Natural killer cell (primary cell): ENCODE data around the gene ETV1. TPM values are rescaled to one million over a fixed set of nuclear protein-coding genes. Genes with fewer than 3 reads are reported as not detected.

Experiments used
- ATAC-seq, 3 donors: fragments of 150-1000 bp in 2 of 3; fragments of 200-7000 bp in 1 of 3; cut with Tn5 transposase; 1 replicate in 1 of 3; 2 replicates in 2 of 3; pipeline ENCODE4 v1.10.0; 2021; ENCODE audit warnings: mild to moderate bottlenecking in 2 of 3, moderate library complexity in 2 of 3
- DNase-seq, 2 donors: peaks; one replicate each; pipeline versions ENCODE4 v3.0.0 to v3.0.0-alpha.2; 2013 to 2021; ENCODE audit warnings: mixed read lengths in 1 of 2
- H3K27ac ChIP-seq: one replicate; pipeline ENCODE4 v1.5.1; 2013; ENCODE audit warnings: mild to moderate bottlenecking, low read length
- H3K27me3 ChIP-seq: one replicate; pipeline ENCODE4 v1.6.1; 2013; ENCODE audit warnings: low read length; ENCODE audit not compliant: control insufficient read depth, insufficient read depth
- H3K36me3 ChIP-seq: one replicate; pipeline ENCODE4 v1.6.1; 2013; ENCODE audit warnings: low read length; ENCODE audit not compliant: control insufficient read depth, insufficient read depth
- H3K4me1 ChIP-seq: one replicate; pipeline ENCODE4 v1.6.1; 2013; ENCODE audit warnings: low read length; ENCODE audit not compliant: control insufficient read depth, insufficient read depth
- H3K4me3 ChIP-seq: one replicate; pipeline ENCODE4 v1.5.1; 2013; ENCODE audit warnings: low read length
- H3K9me3 ChIP-seq: one replicate; pipeline ENCODE4 v1.6.1; 2013; ENCODE audit warnings: low read length; ENCODE audit not compliant: control insufficient read depth, insufficient read depth
- H3K27ac Mint-ChIP-seq, 2 donors: one replicate each; pipeline ENCODE4 v1.8.0; 2022; ENCODE audit warnings: mild to moderate bottlenecking in 2 of 2, mixed read lengths in 2 of 2, moderate library complexity in 1 of 2
- H3K27me3 Mint-ChIP-seq, 2 donors: one replicate each; pipeline ENCODE4 v1.8.0; 2022; ENCODE audit warnings: low read depth in 2 of 2, mixed read lengths in 2 of 2
- H3K36me3 Mint-ChIP-seq: one replicate; pipeline ENCODE4 v1.8.0; 2022; ENCODE audit warnings: mixed read lengths
- H3K4me1 Mint-ChIP-seq, 2 donors: one replicate each; pipeline ENCODE4 v1.8.0; 2022; ENCODE audit warnings: mixed read lengths in 2 of 2
- H3K4me3 Mint-ChIP-seq: one replicate; pipeline ENCODE4 v1.8.0; 2022; ENCODE audit warnings: mild to moderate bottlenecking, moderate library complexity, mixed read lengths
- H3K9me3 Mint-ChIP-seq, 2 donors: one replicate each; pipeline ENCODE4 v1.8.0; 2022; ENCODE audit warnings: mixed read lengths in 2 of 2
- WGBS: methylation state at CpG from one replicate; pipeline ENCODE4 v1.1.7; 2013; ENCODE audit warnings: missing lambda C conversion rate; ENCODE audit not compliant: insufficient coverage; 5-methylcytosine and 5-hydroxymethylcytosine counted together
- intact Hi-C: fragments of 100-400 bp; cut with micrococcal nuclease; formaldehyde crosslinking; loops from one replicate; pipeline ENCODE4 v1.14.2; 2022
- total RNA-seq, 4 donors: library from RNA; stranded (reverse); fragments of 120-200 nt in 1 of 4; gene quantifications; one replicate each; pipeline versions ENCODE4 v1.2.3 to v1.2.4, GENCODE V29; 2013 to 2022
- TF ChIP-seq, protein P1 (sequence below): fragments of 200-600 bp; IDR thresholded peaks from one replicate; pipeline ENCODE4 v1.8.0; 2022; ENCODE audit warnings: antibody characterized with exemption

Gene ETV1
- total RNA-seq, 3 donors from 2014 or later (not counting 1 experiment from before 2014, with no cell fraction given) = 0.53 TPM; not detected in 2

DNA sequence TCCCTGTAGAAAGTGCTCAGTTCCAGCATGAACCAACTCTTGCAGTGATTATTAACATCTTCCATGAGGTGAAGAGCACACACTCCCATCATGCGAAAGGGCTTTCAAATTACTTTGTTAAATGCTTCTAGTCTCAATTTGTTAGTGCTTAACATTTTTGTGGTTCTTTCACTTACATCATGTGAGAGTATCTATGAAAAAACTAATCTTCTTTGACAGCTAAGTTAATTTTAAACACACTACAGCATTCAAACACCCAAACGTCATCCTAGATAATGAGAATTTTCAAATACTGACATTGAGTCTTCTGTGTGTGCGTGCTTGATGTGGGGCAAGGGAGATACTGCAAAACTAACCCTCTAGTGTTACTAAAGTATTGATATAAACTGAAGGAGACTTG, 84.8 kb downstream of the ETV1 start:
- H3K27me3 Mint-ChIP-seq = no peaks in the 10 kb centered on the region
- Histone ChIP-seq H3K27me3 (no peaks in the 10 kb centered on the region), H3K4me1 (peaks cover 5% of the 10 kb centered on the region), H3K9me3 (no peaks in the 10 kb centered on the region), H3K27ac (no peak overlapping the region), H3K36me3 (no peaks in the 10 kb centered on the region), H3K4me3 (no peak overlapping the region)
- no peak overlapping the region for H3K27ac Mint-ChIP-seq
- H3K4me1 Mint-ChIP-seq = peaks cover 28 to 33% of the 10 kb centered on the region in 2 donors
- H3K9me3 Mint-ChIP-seq = no peaks in the 10 kb centered on the region
- TF ChIP-seq, protein P1, sequence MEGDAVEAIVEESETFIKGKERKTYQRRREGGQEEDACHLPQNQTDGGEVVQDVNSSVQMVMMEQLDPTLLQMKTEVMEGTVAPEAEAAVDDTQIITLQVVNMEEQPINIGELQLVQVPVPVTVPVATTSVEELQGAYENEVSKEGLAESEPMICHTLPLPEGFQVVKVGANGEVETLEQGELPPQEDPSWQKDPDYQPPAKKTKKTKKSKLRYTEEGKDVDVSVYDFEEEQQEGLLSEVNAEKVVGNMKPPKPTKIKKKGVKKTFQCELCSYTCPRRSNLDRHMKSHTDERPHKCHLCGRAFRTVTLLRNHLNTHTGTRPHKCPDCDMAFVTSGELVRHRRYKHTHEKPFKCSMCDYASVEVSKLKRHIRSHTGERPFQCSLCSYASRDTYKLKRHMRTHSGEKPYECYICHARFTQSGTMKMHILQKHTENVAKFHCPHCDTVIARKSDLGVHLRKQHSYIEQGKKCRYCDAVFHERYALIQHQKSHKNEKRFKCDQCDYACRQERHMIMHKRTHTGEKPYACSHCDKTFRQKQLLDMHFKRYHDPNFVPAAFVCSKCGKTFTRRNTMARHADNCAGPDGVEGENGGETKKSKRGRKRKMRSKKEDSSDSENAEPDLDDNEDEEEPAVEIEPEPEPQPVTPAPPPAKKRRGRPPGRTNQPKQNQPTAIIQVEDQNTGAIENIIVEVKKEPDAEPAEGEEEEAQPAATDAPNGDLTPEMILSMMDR = no peak
- H3K36me3 Mint-ChIP-seq = no peaks in the 10 kb centered on the region
- intact Hi-C loops = no loop called here
- ATAC-seq (no peak), DNase-seq (no peak)
- no peak overlapping the region for H3K4me3 Mint-ChIP-seq
- WGBS = 100% methylated on average over 1 of the region's 3 CpGs

- Mint-ChIP-seq H3K36me3 (no peaks in the 10 kb centered on the region), H3K4me3 (no peak overlapping the region), H3K27me3 (peaks cover 0 to under 1% of the 10 kb centered on the region in 2 donors), H3K4me1 (peaks cover 23 to 26% of the 10 kb centered on the region in 2 donors), H3K9me3 (no peaks in the 10 kb centered on the region), H3K27ac (no peak overlapping the region)
- ATAC-seq = no peak
- no peaks in the 10 kb centered on the region for H3K27me3 ChIP-seq
- intact Hi-C loops = no loop called here
- no peaks in the 10 kb centered on the region for H3K9me3 ChIP-seq
- peaks cover 2% of the 10 kb centered on the region for H3K4me1 ChIP-seq
- no peak for DNase-seq
- H3K4me3 ChIP-seq = no peak overlapping the region
- H3K27ac ChIP-seq = no peak overlapping the region
- TF ChIP-seq, protein P1 = no peak
- H3K36me3 ChIP-seq = no peaks in the 10 kb centered on the region
- WGBS = 100% methylated on average over 2 of the region's 2 CpGs
Measured at GRCh38 chr7:13904007-13904406, 85.5 kb downstream of the ETV1 start.

- no peak overlapping the region for H3K27ac Mint-ChIP-seq
- peaks cover 16 to 18% of the 10 kb centered on the region in 2 donors for H3K4me1 Mint-ChIP-seq
- no peaks in the 10 kb centered on the region for H3K4me1 ChIP-seq
- DNase-seq (no peak), ATAC-seq (no peak)
- no peak overlapping the region for H3K4me3 Mint-ChIP-seq
- H3K4me3 ChIP-seq = no peak overlapping the region
- no peak overlapping the region for H3K27ac ChIP-seq
- H3K27me3 ChIP-seq = no peaks in the 10 kb centered on the region
- 93% methylated on average over 3 of the region's 3 CpGs for WGBS
- no peaks in the 10 kb centered on the region for H3K9me3 ChIP-seq
- TF ChIP-seq, protein P1 = no peak
- no peaks in the 10 kb centered on the region for H3K9me3 Mint-ChIP-seq
- H3K36me3 ChIP-seq = no peaks in the 10 kb centered on the region
- intact Hi-C loops = no loop called here
- no peaks in the 10 kb centered on the region for H3K36me3 Mint-ChIP-seq
- H3K27me3 Mint-ChIP-seq = peaks cover 2% of the 10 kb centered on the region in 2 donors
Measured at GRCh38 chr7:13901577-13901976, 87.9 kb downstream of the ETV1 start.

- no peak overlapping the region for H3K4me3 Mint-ChIP-seq
- no peaks in the 10 kb centered on the region for H3K36me3 ChIP-seq
- H3K27me3 Mint-ChIP-seq = peaks cover 2 to 12% of the 10 kb centered on the region in 2 donors
- no peak overlapping the region for H3K27ac Mint-ChIP-seq
- ATAC-seq (no peak), DNase-seq (no peak)
- peaks cover 13% of the 10 kb centered on the region in 2 donors for H3K4me1 Mint-ChIP-seq
- no peaks in the 10 kb centered on the region for H3K9me3 Mint-ChIP-seq
- H3K27me3 ChIP-seq = no peaks in the 10 kb centered on the region
- H3K9me3 ChIP-seq = no peaks in the 10 kb centered on the region
- H3K4me1 ChIP-seq = no peaks in the 10 kb centered on the region
- intact Hi-C loops = no loop called here
- H3K36me3 Mint-ChIP-seq = no peaks in the 10 kb centered on the region
- TF ChIP-seq, protein P1 = no peak
- H3K27ac ChIP-seq = no peak overlapping the region
- no peak overlapping the region for H3K4me3 ChIP-seq
- 81% methylated on average over 6 of the region's 6 CpGs for WGBS
Measured at GRCh38 chr7:13898957-13899670, 90.4 kb downstream of the ETV1 start.
